Skeletal muscle satellite cell (primary cell): ENCODE data around the gene SCGB1A1.

Experiments
- H3K27me3 ChIP-seq: 2 replicates; pipeline ENCODE4 v1.7.0; 2013; ENCODE audit warnings: low read length; ENCODE audit not compliant: control insufficient read depth, insufficient read depth
- H3K36me3 ChIP-seq: 2 replicates; pipeline ENCODE4 v1.7.0; 2013; ENCODE audit warnings: mild to moderate bottlenecking, control low read depth, low read length; ENCODE audit not compliant: insufficient read depth
- H3K4me1 ChIP-seq: 2 replicates; pipeline ENCODE4 v1.7.0; 2013; ENCODE audit warnings: low read length; ENCODE audit not compliant: control insufficient read depth, insufficient read depth
- H3K4me2 ChIP-seq: 2 replicates; pipeline ENCODE4 v1.7.0; 2013; ENCODE audit warnings: mild to moderate bottlenecking, low read length
- H3K4me3 ChIP-seq: 2 replicates; pipeline ENCODE4 v1.7.0; 2013; ENCODE audit warnings: low read length
- H3K9ac ChIP-seq: 2 replicates; pipeline ENCODE4 v1.7.0; 2013; ENCODE audit warnings: mild to moderate bottlenecking, low read depth, low read length, moderate library complexity
- H3K9me3 ChIP-seq: replicated peaks from 2 replicates; pipeline ENCODE4 v1.7.0; 2013; ENCODE audit warnings: mild to moderate bottlenecking, control low read depth, low read length

Gene SCGB1A1

GRCh38 chr11:62399172-62399877 lies 19.5 kb upstream of the SCGB1A1 start:
- no peaks in the 10 kb centered on the region for H3K36me3 ChIP-seq
- no peaks in the 10 kb centered on the region for H3K27me3 ChIP-seq
- H3K9me3 ChIP-seq = no peaks in the 10 kb centered on the region
- no peak overlapping the region for H3K9ac ChIP-seq
- H3K4me2 ChIP-seq = no peak overlapping the region
- H3K4me3 ChIP-seq = no peak overlapping the region
- H3K4me1 ChIP-seq = peaks cover 48% of the 10 kb centered on the region

GRCh38 chr11:62399878-62400266 lies 19.0 kb upstream of the SCGB1A1 start:
- Histone ChIP-seq H3K4me1 (peaks cover 48% of the 10 kb centered on the region), H3K9me3 (no peaks in the 10 kb centered on the region), H3K9ac (no peak overlapping the region), H3K27me3 (peaks cover 3% of the 10 kb centered on the region), H3K36me3 (no peaks in the 10 kb centered on the region), H3K4me3 (no peak overlapping the region), H3K4me2 (no peak overlapping the region)

- H3K9ac ChIP-seq = no peak overlapping the region
- no peak overlapping the region for H3K4me3 ChIP-seq
- H3K36me3 ChIP-seq = no peaks in the 10 kb centered on the region
- H3K9me3 ChIP-seq = no peaks in the 10 kb centered on the region
- peaks cover 6% of the 10 kb centered on the region for H3K27me3 ChIP-seq
- peaks cover 45% of the 10 kb centered on the region for H3K4me1 ChIP-seq
- H3K4me2 ChIP-seq = peak overlapping the region; percentile 22
Measured at GRCh38 chr11:62400281-62400680, 18.6 kb upstream of the SCGB1A1 start.

GRCh38 chr11:62400760-62401159 lies 18.1 kb upstream of the SCGB1A1 start:
- H3K4me2 ChIP-seq = peak overlapping the region; percentile 22
- H3K4me3 ChIP-seq = no peak overlapping the region
- peak overlapping the region; percentile 15 for H3K9ac ChIP-seq
- H3K9me3 ChIP-seq = no peaks in the 10 kb centered on the region
- H3K4me1 ChIP-seq = peaks cover 43% of the 10 kb centered on the region
- H3K27me3 ChIP-seq = peaks cover 6% of the 10 kb centered on the region
- H3K36me3 ChIP-seq = no peaks in the 10 kb centered on the region

GRCh38 chr11:62401356-62401755 lies 17.5 kb upstream of the SCGB1A1 start:
- peaks cover 6% of the 10 kb centered on the region for H3K27me3 ChIP-seq
- H3K4me3 ChIP-seq = no peak overlapping the region
- H3K36me3 ChIP-seq = no peaks in the 10 kb centered on the region
- no peak overlapping the region for H3K9ac ChIP-seq
- H3K4me2 ChIP-seq = no peak overlapping the region
- H3K9me3 ChIP-seq = no peaks in the 10 kb centered on the region
- peaks cover 43% of the 10 kb centered on the region for H3K4me1 ChIP-seq

- Histone ChIP-seq H3K4me3 (no peak overlapping the region), H3K4me2 (no peak overlapping the region), H3K27me3 (peaks cover 6% of the 10 kb centered on the region), H3K36me3 (no peaks in the 10 kb centered on the region), H3K9ac (no peak overlapping the region), H3K4me1 (peaks cover 43% of the 10 kb centered on the region), H3K9me3 (no peaks in the 10 kb centered on the region)
Measured at GRCh38 chr11:62401811-62402210, 17.0 kb upstream of the SCGB1A1 start.

GRCh38 chr11:62402226-62402959 lies 16.4 kb upstream of the SCGB1A1 start:
- H3K4me3 ChIP-seq = no peak overlapping the region
- H3K9ac ChIP-seq = no peak overlapping the region
- no peaks in the 10 kb centered on the region for H3K36me3 ChIP-seq
- H3K4me2 ChIP-seq = no peak overlapping the region
- H3K9me3 ChIP-seq = no peaks in the 10 kb centered on the region
- H3K4me1 ChIP-seq = peaks cover 43% of the 10 kb centered on the region
- H3K27me3 ChIP-seq = peaks cover 6% of the 10 kb centered on the region

GRCh38 chr11:62402960-62403730 lies 15.7 kb upstream of the SCGB1A1 start:
- no peaks in the 10 kb centered on the region for H3K9me3 ChIP-seq
- H3K9ac ChIP-seq = no peak overlapping the region
- H3K4me1 ChIP-seq = peaks cover 41% of the 10 kb centered on the region
- H3K4me2 ChIP-seq = no peak overlapping the region
- H3K4me3 ChIP-seq = no peak overlapping the region
- no peaks in the 10 kb centered on the region for H3K36me3 ChIP-seq
- peaks cover 6% of the 10 kb centered on the region for H3K27me3 ChIP-seq

- Histone ChIP-seq H3K9ac (no peak overlapping the region), H3K9me3 (no peaks in the 10 kb centered on the region), H3K4me3 (no peak overlapping the region), H3K27me3 (peaks cover 6% of the 10 kb centered on the region), H3K4me1 (peaks cover 29% of the 10 kb centered on the region), H3K36me3 (no peaks in the 10 kb centered on the region), H3K4me2 (no peak overlapping the region)
Measured at GRCh38 chr11:62404435-62404834, 14.4 kb upstream of the SCGB1A1 start.

GRCh38 chr11:62404901-62405300 lies 13.9 kb upstream of the SCGB1A1 start:
- Histone ChIP-seq H3K9me3 (no peaks in the 10 kb centered on the region), H3K36me3 (no peaks in the 10 kb centered on the region), H3K27me3 (peaks cover 6% of the 10 kb centered on the region), H3K4me1 (peaks cover 26% of the 10 kb centered on the region), H3K4me2 (no peak overlapping the region), H3K4me3 (no peak overlapping the region), H3K9ac (no peak overlapping the region)

GRCh38 chr11:62406034-62406433 lies 12.8 kb upstream of the SCGB1A1 start:
- no peaks in the 10 kb centered on the region for H3K9me3 ChIP-seq
- H3K4me3 ChIP-seq = no peak overlapping the region
- no peak overlapping the region for H3K9ac ChIP-seq
- H3K4me2 ChIP-seq = no peak overlapping the region
- peaks cover 14% of the 10 kb centered on the region for H3K4me1 ChIP-seq
- peaks cover 6% of the 10 kb centered on the region for H3K27me3 ChIP-seq
- H3K36me3 ChIP-seq = no peaks in the 10 kb centered on the region
